Uterus (tissue), 4 donors: ENCODE measurements around the gene ABCA1. TPM values are rescaled to one million over a fixed set of nuclear protein-coding genes. Genes with fewer than 3 reads are reported as not detected.

Experiments
- DNase-seq, 2 donors: peaks; one replicate each; pipeline ENCODE4 v3.0.0-alpha.2; 2019 to 2020
- H3K27ac ChIP-seq, 2 donors: fragments of 200-600 bp; sonication (generic); 1 replicate in 1 of 2; 2 replicates in 1 of 2; pipeline ENCODE4 v1.5.1; 2016 to 2018
- H3K27me3 ChIP-seq, 2 donors: fragments of 200-600 bp; sonication (generic); one replicate each; pipeline ENCODE4 v1.5.1; 2018 to 2019; ENCODE audit warnings: control low read depth in 1 of 2
- H3K36me3 ChIP-seq, 2 donors: fragments of 200-600 bp; sonication (generic); one replicate each; pipeline ENCODE4 v1.5.1; 2019; ENCODE audit warnings: control low read depth in 1 of 2
- H3K4me1 ChIP-seq, 2 donors: fragments of 200-600 bp; sonication (generic); one replicate each; pipeline ENCODE4 v1.5.1; 2018 to 2019; ENCODE audit warnings: control low read depth in 1 of 2
- H3K4me3 ChIP-seq, 2 donors: fragments of 200-600 bp; sonication (generic); 1 replicate in 1 of 2; 2 replicates in 1 of 2; pipeline ENCODE4 v1.5.1; 2018 to 2019; ENCODE audit warnings: mild to moderate bottlenecking in 1 of 2
- H3K9me3 ChIP-seq, 2 donors: fragments of 200-600 bp; sonication (generic); one replicate each; pipeline ENCODE4 v1.5.1; 2019; ENCODE audit warnings: control low read depth in 1 of 2
- POLR2A ChIP-seq, 2 donors: fragments of 450-650 bp; IDR thresholded peaks; one replicate each; pipeline ENCODE4 v1.6.1; 2016; ENCODE audit warnings: antibody characterized with exemption in 2 of 2, mild to moderate bottlenecking in 1 of 2, moderate library complexity in 1 of 2
- intact Hi-C: fragments of 100-400 bp; cut with DNase I; formaldehyde crosslinking; loops from one replicate; pipeline ENCODE4 v1.15.1; 2023; ENCODE audit warnings: low total_unique reads
- total RNA-seq, 4 donors: library from RNA; depleted of rRNA in 3 of 4; stranded (reverse); fragments of >200 nt in 3 of 4; gene quantifications; one replicate each; pipeline versions ENCODE4 v1.1.0 to v1.2.4, GENCODE V29; 2014 to 2023
- TF ChIP-seq, protein P1 (sequence below), 4 experiments: fragments of 200-600 bp in 2 of 4; fragments of 450-650 bp in 2 of 4; sonication (generic) in 2 of 4; IDR thresholded peaks; one replicate each; pipeline ENCODE4 v1.5.1; 2016 to 2019; ENCODE audit warnings: antibody characterized with exemption in 4 of 4, mild to moderate bottlenecking in 2 of 4, moderate library complexity in 1 of 4
- donor health status: DM: yes; HTN: yes; CAD: no.

The ABCA1 gene
- total RNA-seq, 4 donors from 2014 or later: 13.8 to 43.3 (median 25.9) TPM

- no peak overlapping the region for H3K27ac ChIP-seq
Observed at GRCh38 chr9:104951487-104951886, 23.5 kb upstream of the ABCA1 start.

GRCh38 chr9:104950838-104951237 is 22.9 kb upstream of the ABCA1 start:
- intact Hi-C loops: no loop called here
- H3K36me3 ChIP-seq: no peaks in the 10 kb centered on the region
- no peaks in the 10 kb centered on the region for H3K27me3 ChIP-seq
- H3K4me3 ChIP-seq: no peak overlapping the region
- H3K27ac ChIP-seq: no peak overlapping the region
- no peaks in the 10 kb centered on the region for H3K4me1 ChIP-seq
- H3K9me3 ChIP-seq: no peaks in the 10 kb centered on the region
- DNase-seq: no peak
- TF ChIP-seq, protein P1, sequence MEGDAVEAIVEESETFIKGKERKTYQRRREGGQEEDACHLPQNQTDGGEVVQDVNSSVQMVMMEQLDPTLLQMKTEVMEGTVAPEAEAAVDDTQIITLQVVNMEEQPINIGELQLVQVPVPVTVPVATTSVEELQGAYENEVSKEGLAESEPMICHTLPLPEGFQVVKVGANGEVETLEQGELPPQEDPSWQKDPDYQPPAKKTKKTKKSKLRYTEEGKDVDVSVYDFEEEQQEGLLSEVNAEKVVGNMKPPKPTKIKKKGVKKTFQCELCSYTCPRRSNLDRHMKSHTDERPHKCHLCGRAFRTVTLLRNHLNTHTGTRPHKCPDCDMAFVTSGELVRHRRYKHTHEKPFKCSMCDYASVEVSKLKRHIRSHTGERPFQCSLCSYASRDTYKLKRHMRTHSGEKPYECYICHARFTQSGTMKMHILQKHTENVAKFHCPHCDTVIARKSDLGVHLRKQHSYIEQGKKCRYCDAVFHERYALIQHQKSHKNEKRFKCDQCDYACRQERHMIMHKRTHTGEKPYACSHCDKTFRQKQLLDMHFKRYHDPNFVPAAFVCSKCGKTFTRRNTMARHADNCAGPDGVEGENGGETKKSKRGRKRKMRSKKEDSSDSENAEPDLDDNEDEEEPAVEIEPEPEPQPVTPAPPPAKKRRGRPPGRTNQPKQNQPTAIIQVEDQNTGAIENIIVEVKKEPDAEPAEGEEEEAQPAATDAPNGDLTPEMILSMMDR (IDR thresholded peaks at IDR 0.05): no peak
- TF ChIP-seq POLR2A (IDR thresholded peaks at IDR 0.05): no peak

More at GRCh38 chr9:104951487-104951886, 23.5 kb upstream of the ABCA1 start:
- Histone ChIP-seq H3K27me3 (no peaks in the 10 kb centered on the region), H3K4me1 (no peaks in the 10 kb centered on the region), H3K4me3 (no peak overlapping the region), H3K9me3 (no peaks in the 10 kb centered on the region), H3K36me3 (no peaks in the 10 kb centered on the region)
- no peak for DNase-seq
- TF ChIP-seq, protein P1 (IDR thresholded peaks at IDR 0.05): no peak
- no peak for TF ChIP-seq POLR2A (IDR thresholded peaks at IDR 0.05)
- intact Hi-C loops: no loop called here

- intact Hi-C loops: no loop called here
- TF ChIP-seq, protein P1 (IDR thresholded peaks at IDR 0.05): no peak
- TF ChIP-seq POLR2A (IDR thresholded peaks at IDR 0.05): no peak
Observed at GRCh38 chr9:104948277-104948676, 20.3 kb upstream of the ABCA1 start.

GRCh38 chr9:104944871-104945270 is 16.9 kb upstream of the ABCA1 start:
- no peak overlapping the region for H3K27ac ChIP-seq

More at GRCh38 chr9:104948277-104948676, 20.3 kb upstream of the ABCA1 start:
- Histone ChIP-seq H3K4me3 (no peak overlapping the region), H3K27me3 (no peaks in the 10 kb centered on the region), H3K4me1 (no peaks in the 10 kb centered on the region), H3K9me3 (no peaks in the 10 kb centered on the region), H3K36me3 (no peaks in the 10 kb centered on the region), H3K27ac (no peak overlapping the region)
- DNase-seq: no peak

DNA sequence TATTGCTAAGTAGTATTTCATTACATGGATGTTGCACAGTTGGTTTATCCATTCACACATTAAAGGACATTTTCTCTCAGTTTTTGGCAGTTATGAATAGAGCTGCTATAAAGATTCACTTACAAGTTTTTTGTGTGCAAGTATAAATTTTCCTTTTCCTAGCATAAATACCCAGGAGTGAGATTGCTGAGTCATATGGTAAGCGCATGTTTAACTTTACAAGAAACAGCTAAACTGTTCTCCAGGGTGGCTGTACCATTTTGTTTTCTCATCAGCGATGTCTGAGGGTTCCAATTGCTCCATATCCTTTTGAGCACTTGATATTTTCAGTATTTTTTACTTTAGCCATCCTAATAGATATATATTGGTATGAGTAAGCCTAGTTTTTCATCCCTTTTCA is 16.4 kb upstream of the ABCA1 start:
- H3K36me3 ChIP-seq: no peaks in the 10 kb centered on the region
- intact Hi-C loops: no loop called here
- DNase-seq: no peak
- no peak overlapping the region for H3K4me3 ChIP-seq
- no peak for TF ChIP-seq POLR2A (IDR thresholded peaks at IDR 0.05)
- TF ChIP-seq, protein P1 (IDR thresholded peaks at IDR 0.05): no peak
- H3K4me1 ChIP-seq: no peaks in the 10 kb centered on the region
- H3K9me3 ChIP-seq: no peaks in the 10 kb centered on the region
- H3K27ac ChIP-seq: no peak overlapping the region
- no peaks in the 10 kb centered on the region for H3K27me3 ChIP-seq

More at GRCh38 chr9:104944871-104945270, 16.9 kb upstream of the ABCA1 start:
- DNase-seq: no peak
- Histone ChIP-seq H3K27me3 (no peaks in the 10 kb centered on the region), H3K4me1 (no peaks in the 10 kb centered on the region), H3K36me3 (no peaks in the 10 kb centered on the region), H3K9me3 (no peaks in the 10 kb centered on the region), H3K4me3 (no peak overlapping the region)
- TF ChIP-seq, protein P1 (IDR thresholded peaks at IDR 0.05): no peak
- no peak for TF ChIP-seq POLR2A (IDR thresholded peaks at IDR 0.05)
- intact Hi-C loops: no loop called here
